ENCODE data around the gene CPB1.

CPB1 gene

DNA sequence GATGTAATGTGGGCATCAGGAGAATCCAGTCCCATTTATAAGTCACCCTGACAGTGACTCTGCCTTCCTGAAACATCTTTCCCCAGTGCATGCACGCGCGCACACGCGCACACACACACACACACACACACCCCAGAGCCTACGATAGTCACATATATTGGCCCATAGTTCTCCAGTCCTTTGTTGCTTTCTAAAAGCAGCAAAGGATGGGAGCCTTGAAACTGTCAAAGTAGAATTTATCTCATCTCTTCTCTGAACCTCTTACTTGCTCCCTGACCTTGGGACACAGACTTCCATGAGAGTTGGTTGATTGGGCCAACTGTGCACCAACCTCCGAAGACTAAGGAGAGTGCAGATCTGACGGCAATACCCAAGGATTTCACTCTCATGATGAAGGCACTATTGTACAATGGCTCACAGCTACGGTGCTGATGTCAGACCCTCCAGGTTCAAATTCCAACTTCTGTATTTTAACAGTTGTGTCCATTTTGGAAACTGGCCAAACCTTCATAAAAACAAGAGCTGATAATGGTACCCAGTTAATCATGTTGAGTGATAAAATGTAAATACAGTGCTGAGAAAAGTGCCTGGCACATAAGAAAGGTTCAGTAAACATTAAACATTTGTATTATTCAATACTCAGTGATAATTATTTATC is 45.8 kb downstream of the CPB1 start:
- ATAC-seq (replicated peaks; ENCODE audit: extremely low read depth, poor library complexity, severe bottlenecking) (no peak), DNase-seq (ENCODE audit: low spot score in 2 of 2) (no peak)
- no peak overlapping the region for H3K27ac Mint-ChIP-seq (ENCODE audit: low read depth)
- H3K4me1 Mint-ChIP-seq: no peaks in the 10 kb centered on the region
- no peak overlapping the region for H3K4me3 Mint-ChIP-seq
- H3K9me3 Mint-ChIP-seq: no peaks in the 10 kb centered on the region
- no peaks in the 10 kb centered on the region for H3K36me3 Mint-ChIP-seq (ENCODE audit: insufficient read depth)
- peaks cover 25% of the 10 kb centered on the region for H3K27me3 Mint-ChIP-seq

DNA sequence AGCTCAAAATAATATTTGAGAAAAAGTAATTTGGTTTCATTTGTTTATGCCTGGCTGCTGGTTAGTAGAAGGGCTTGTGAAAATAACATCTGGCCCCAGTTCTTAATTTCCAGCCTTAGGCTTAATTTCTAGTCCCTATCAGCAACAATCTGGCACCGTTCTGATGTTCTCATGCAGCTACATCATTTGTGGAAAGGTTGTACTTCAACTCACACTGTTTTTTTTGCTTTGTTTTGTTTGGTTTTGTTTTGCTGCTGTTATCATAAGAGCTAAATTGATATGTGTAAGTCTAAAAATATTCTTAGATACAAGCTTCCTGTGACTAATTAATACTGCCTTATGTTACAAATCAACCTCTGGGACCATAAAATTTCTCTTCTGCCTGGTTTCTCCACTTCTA is 46.4 kb downstream of the CPB1 start:
- Mint-ChIP-seq H3K27me3 (peaks cover 26% of the 10 kb centered on the region), H3K9me3 (no peaks in the 10 kb centered on the region), H3K36me3 (ENCODE audit: insufficient read depth) (no peaks in the 10 kb centered on the region), H3K27ac (ENCODE audit: low read depth) (no peak overlapping the region), H3K4me3 (no peak overlapping the region), H3K4me1 (no peaks in the 10 kb centered on the region)
- ATAC-seq (replicated peaks; ENCODE audit: extremely low read depth, poor library complexity, severe bottlenecking) (no peak), DNase-seq (ENCODE audit: low spot score in 2 of 2) (no peak)

DNA sequence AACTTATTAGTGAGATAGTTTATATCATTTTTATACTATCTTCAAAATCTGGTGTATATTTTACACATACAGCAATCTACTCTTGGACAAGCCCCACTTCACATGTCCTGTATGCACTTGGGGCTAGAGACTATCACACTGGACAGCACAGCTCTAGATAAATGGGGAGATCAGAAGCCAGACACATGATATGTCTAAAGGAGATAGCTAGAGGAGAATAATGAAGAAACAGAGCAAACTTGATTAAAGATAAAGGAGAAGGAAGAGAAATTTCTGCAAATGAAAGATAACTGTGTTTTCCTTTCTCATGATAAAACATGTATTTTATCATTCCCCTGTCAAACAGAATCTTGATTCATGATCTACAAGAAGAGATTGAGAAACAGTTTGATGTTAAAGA is 50.5 kb downstream of the CPB1 start:
- Mint-ChIP-seq H3K4me1 (no peaks in the 10 kb centered on the region), H3K9me3 (no peaks in the 10 kb centered on the region), H3K4me3 (no peak overlapping the region)

DNA sequence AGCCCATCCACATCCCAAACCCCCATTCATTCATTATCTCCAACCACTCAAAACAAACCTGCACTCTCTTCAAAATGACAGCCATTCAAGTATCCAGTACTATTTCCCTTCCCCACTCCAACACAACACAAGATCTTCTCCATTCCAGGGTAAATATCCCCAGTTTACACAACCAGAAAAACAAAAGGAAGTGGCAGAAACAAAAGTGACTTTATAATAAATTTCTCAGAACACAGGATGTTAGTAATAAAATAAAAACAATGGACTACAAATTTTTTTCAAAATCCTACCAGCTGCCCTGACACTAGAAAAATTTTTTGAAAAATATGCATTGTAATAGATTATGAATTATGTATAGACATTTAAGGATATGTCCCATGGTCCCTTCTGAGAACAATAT is 51.6 kb downstream of the CPB1 start:
- ATAC-seq (replicated peaks; ENCODE audit: extremely low read depth, poor library complexity, severe bottlenecking) (no peak), DNase-seq (ENCODE audit: low spot score in 2 of 2) (no peak)
- Mint-ChIP-seq H3K4me3 (no peak overlapping the region), H3K36me3 (ENCODE audit: insufficient read depth) (no peaks in the 10 kb centered on the region), H3K27me3 (peaks cover 37% of the 10 kb centered on the region), H3K9me3 (no peaks in the 10 kb centered on the region), H3K4me1 (no peaks in the 10 kb centered on the region), H3K27ac (ENCODE audit: low read depth) (no peak overlapping the region)

More for the DNA sequence above, 50.5 kb downstream of the CPB1 start:
- no peak for ATAC-seq (replicated peaks; ENCODE audit: extremely low read depth, poor library complexity, severe bottlenecking)
- Mint-ChIP-seq H3K27ac (ENCODE audit: low read depth) (no peak overlapping the region), H3K36me3 (ENCODE audit: insufficient read depth) (no peaks in the 10 kb centered on the region), H3K27me3 (peaks cover 31% of the 10 kb centered on the region)
- no peak for DNase-seq (ENCODE audit: low spot score in 2 of 2)

DNA sequence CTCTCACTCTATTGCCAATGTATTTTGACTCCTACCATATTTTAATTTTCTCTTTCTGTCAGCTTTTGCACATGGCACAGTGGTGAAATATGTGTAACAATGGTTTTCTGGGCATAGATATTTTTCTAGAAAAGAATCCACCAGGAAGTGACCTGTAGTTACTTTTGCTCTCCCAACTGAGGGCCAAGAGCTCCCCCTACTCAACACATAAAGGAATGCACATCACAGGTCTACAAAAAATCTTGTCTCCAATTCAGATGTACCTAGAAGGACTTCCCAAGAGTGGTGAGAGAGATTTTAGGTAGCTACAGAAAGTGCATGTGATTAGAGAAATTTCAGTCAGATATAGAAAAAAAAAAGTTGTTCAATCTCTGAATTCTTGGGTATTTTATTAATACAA is 53.1 kb downstream of the CPB1 start:
- H3K4me3 Mint-ChIP-seq: no peak overlapping the region
- DNase-seq (ENCODE audit: low spot score in 2 of 2): no peak
- no peaks in the 10 kb centered on the region for H3K36me3 Mint-ChIP-seq (ENCODE audit: insufficient read depth)
- H3K4me1 Mint-ChIP-seq: no peaks in the 10 kb centered on the region
- ATAC-seq (replicated peaks; ENCODE audit: extremely low read depth, poor library complexity, severe bottlenecking): no peak
- H3K27me3 Mint-ChIP-seq: peaks cover 32% of the 10 kb centered on the region
- H3K27ac Mint-ChIP-seq (ENCODE audit: low read depth): no peak overlapping the region
- H3K9me3 Mint-ChIP-seq: no peaks in the 10 kb centered on the region

DNA sequence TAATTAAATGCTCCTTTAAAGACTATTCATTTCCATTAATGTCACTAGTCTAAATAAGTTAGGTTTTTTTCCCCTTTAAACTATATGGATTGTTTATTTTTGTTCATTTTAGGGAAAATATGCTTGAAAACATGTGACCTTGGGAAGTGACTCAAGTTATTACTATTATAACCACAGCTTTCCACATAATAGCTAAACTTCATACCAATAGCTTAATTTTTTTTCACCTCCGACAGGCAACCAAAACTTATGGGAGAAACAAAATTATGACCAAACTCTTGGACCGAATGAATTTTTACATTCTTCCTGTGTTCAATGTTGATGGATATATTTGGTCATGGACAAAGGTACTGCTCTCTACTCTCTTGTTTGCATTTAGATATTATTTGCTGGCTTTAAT is 53.7 kb downstream of the CPB1 start:
- H3K4me1 Mint-ChIP-seq: no peaks in the 10 kb centered on the region
- no peak overlapping the region for H3K27ac Mint-ChIP-seq (ENCODE audit: low read depth)
- H3K36me3 Mint-ChIP-seq (ENCODE audit: insufficient read depth): no peaks in the 10 kb centered on the region
- H3K9me3 Mint-ChIP-seq: no peaks in the 10 kb centered on the region
- no peak for DNase-seq (ENCODE audit: low spot score in 2 of 2)
- H3K4me3 Mint-ChIP-seq: no peak overlapping the region
- H3K27me3 Mint-ChIP-seq: peaks cover 33% of the 10 kb centered on the region
- no peak for ATAC-seq (replicated peaks; ENCODE audit: extremely low read depth, poor library complexity, severe bottlenecking)

DNA sequence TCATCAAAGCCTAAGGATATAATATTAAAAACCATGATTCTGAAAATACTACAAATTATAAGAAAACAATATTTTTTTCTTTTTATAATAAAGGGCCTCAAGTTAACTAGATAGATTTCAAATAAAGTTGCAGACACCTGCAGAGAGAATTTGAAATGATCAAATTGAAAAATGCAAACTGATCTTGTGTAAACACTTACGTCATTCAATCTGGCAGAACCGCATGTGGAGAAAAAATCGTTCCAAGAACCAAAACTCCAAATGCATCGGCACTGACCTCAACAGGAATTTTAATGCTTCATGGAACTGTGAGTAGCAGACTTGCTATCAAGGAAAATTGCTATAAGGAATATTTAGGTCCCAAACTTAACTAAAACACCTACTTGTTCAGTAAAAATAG is 54.7 kb downstream of the CPB1 start:
- no peaks in the 10 kb centered on the region for H3K4me1 Mint-ChIP-seq
- DNase-seq (ENCODE audit: low spot score in 2 of 2): no peak
- H3K27me3 Mint-ChIP-seq: peaks cover 36% of the 10 kb centered on the region
- no peak overlapping the region for H3K4me3 Mint-ChIP-seq
- H3K9me3 Mint-ChIP-seq: no peaks in the 10 kb centered on the region
- no peak overlapping the region for H3K27ac Mint-ChIP-seq (ENCODE audit: low read depth)
- H3K36me3 Mint-ChIP-seq (ENCODE audit: insufficient read depth): no peaks in the 10 kb centered on the region
- ATAC-seq (replicated peaks; ENCODE audit: extremely low read depth, poor library complexity, severe bottlenecking): no peak

DNA sequence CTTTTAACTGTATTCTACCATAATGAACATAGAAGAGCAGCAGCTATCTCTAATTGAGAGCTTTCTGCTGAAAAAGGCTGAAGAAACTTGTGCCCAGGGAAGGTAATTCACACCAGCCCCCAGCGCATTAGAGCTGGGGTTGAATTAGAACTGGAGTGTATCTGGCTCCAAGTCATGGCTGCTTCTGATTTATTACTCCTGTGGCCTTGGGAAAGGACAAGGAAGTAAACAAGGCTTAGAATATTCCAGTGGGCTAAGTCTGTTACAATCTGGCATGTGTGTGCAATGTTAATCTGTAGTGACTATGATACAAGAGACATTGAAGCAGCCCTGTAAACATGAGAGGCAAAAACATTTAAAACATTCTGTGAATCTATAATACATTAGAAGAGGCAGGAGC is 55.6 kb downstream of the CPB1 start:
- DNase-seq (ENCODE audit: low spot score in 2 of 2): no peak
- peaks cover 43% of the 10 kb centered on the region for H3K27me3 Mint-ChIP-seq
- ATAC-seq (replicated peaks; ENCODE audit: extremely low read depth, poor library complexity, severe bottlenecking): no peak
- no peak overlapping the region for H3K27ac Mint-ChIP-seq (ENCODE audit: low read depth)
- H3K9me3 Mint-ChIP-seq: no peaks in the 10 kb centered on the region
- no peaks in the 10 kb centered on the region for H3K4me1 Mint-ChIP-seq
- H3K4me3 Mint-ChIP-seq: no peak overlapping the region
- H3K36me3 Mint-ChIP-seq (ENCODE audit: insufficient read depth): no peaks in the 10 kb centered on the region

DNA sequence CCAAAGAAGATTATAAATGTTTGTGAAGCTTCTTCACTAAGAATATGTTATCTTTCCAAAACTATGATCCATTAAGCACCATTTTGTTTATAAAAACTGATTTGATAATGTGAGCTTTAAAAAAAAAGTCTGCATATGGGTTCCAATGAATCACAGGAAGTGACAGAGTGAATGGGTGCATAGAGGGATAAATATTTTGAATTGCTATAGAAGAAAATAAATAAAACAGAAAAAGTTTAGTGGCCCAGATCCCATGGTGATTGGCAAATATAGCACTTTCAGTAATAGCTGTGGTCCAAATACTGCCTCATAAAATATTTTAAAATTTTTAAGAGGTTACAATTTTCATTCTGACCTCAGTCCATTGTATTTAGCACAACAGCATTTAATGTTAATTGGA is 56.6 kb downstream of the CPB1 start:
- H3K9me3 Mint-ChIP-seq: no peaks in the 10 kb centered on the region
- ATAC-seq (replicated peaks; ENCODE audit: extremely low read depth, poor library complexity, severe bottlenecking) (no peak), DNase-seq (ENCODE audit: low spot score in 2 of 2) (no peak)
- no peaks in the 10 kb centered on the region for H3K4me1 Mint-ChIP-seq
- H3K27me3 Mint-ChIP-seq: peaks cover 47% of the 10 kb centered on the region
- no peak overlapping the region for H3K4me3 Mint-ChIP-seq
- H3K27ac Mint-ChIP-seq (ENCODE audit: low read depth): no peak overlapping the region
- no peaks in the 10 kb centered on the region for H3K36me3 Mint-ChIP-seq (ENCODE audit: insufficient read depth)

DNA sequence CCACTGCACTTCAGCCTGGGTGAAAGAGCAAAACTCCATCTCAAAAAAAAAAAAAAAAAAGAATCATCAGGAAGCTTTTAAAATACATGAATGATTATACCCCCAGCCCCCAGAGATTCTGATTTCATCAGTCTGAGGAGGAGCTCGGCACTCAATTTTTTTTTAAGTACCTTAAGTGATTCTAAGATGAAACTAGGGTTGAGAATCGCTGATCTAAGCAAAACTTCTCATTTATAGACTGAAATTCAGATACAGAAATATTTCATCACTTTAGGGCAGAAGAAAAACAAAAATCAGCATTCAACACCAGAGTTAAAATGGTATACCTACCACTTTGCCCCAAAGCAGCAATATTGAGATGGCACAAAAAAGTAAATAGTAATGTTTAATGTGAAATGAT is 62.2 kb downstream of the CPB1 start:
- Mint-ChIP-seq H3K9me3 (no peaks in the 10 kb centered on the region), H3K27ac (ENCODE audit: low read depth) (no peak overlapping the region)
- no peak for ATAC-seq (replicated peaks; ENCODE audit: extremely low read depth, poor library complexity, severe bottlenecking)

DNA sequence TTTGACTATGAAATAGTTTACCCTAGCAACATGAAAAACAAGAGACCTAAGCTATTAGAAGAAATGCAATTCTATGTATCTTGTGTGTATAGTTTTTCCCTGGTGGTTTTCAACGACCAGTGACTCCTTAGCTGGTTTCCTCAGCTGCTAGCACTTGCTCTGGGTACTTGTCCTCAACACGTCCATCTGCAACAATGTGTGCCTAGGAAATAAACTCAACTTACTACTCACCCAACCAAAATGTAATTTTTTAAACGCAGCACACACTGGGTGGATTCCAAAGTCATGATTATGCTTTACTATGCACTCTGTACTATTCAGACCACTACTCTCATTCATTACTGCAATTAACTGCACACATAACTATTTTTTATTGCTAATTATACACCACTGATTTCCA is 68.5 kb downstream of the CPB1 start:
- DNase-seq (ENCODE audit: low spot score in 2 of 2) (no peak), ATAC-seq (replicated peaks; ENCODE audit: extremely low read depth, poor library complexity, severe bottlenecking) (no peak)
- Mint-ChIP-seq H3K27ac (ENCODE audit: low read depth) (no peak overlapping the region), H3K4me3 (no peak overlapping the region), H3K36me3 (ENCODE audit: insufficient read depth) (peaks cover 2% of the 10 kb centered on the region), H3K4me1 (no peaks in the 10 kb centered on the region), H3K27me3 (peaks cover 48% of the 10 kb centered on the region), H3K9me3 (no peaks in the 10 kb centered on the region)

More for the DNA sequence above, 62.2 kb downstream of the CPB1 start:
- peaks cover 51% of the 10 kb centered on the region for H3K27me3 Mint-ChIP-seq
- no peak overlapping the region for H3K4me3 Mint-ChIP-seq
- no peaks in the 10 kb centered on the region for H3K36me3 Mint-ChIP-seq (ENCODE audit: insufficient read depth)
- H3K4me1 Mint-ChIP-seq: no peaks in the 10 kb centered on the region
- no peak for DNase-seq (ENCODE audit: low spot score in 2 of 2)

DNA sequence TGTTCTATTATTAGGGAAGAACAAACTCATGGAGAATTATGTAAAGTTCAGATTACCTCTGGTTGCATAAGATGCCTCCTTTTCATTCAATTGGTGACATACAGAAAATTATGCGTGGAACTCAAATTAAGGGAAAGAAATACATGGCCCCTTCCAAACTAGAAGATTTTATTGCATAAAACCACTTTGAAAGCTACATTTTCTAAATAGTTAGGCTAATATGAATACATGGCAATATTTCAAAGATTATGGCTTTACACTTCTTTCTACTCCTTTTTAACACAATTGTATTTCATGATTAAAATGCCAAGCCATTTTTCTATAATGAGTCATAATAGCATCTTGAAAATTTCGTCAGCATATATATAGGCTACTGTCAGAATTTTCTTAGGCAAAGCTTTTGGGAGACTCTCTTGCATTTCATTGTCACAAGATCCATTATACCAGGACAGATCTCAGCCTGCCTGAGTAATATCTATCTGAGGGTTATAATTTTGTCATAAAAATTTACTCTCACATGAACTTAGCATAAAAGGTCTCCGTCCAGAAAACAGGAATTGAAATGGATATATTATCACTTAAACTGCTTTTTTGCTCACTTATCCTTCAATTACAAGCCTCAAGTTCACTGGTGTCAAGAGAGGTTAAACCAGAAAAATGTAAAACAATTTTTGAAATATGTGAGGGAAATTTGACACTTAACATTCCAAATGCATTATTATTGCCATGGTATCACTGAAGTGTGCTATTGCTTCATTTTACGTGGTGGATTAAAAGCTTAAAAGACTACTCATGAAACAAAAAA is 74.6 kb downstream of the CPB1 start:
- ATAC-seq (replicated peaks; ENCODE audit: extremely low read depth, poor library complexity, severe bottlenecking) (no peak), DNase-seq (ENCODE audit: low spot score in 2 of 2) (no peak)
- H3K4me1 Mint-ChIP-seq: no peaks in the 10 kb centered on the region
- no peaks in the 10 kb centered on the region for H3K36me3 Mint-ChIP-seq (ENCODE audit: insufficient read depth)
- H3K27ac Mint-ChIP-seq (ENCODE audit: low read depth): no peak overlapping the region
- peaks cover 42% of the 10 kb centered on the region for H3K27me3 Mint-ChIP-seq
- no peak overlapping the region for H3K4me3 Mint-ChIP-seq
- no peaks in the 10 kb centered on the region for H3K9me3 Mint-ChIP-seq

DNA sequence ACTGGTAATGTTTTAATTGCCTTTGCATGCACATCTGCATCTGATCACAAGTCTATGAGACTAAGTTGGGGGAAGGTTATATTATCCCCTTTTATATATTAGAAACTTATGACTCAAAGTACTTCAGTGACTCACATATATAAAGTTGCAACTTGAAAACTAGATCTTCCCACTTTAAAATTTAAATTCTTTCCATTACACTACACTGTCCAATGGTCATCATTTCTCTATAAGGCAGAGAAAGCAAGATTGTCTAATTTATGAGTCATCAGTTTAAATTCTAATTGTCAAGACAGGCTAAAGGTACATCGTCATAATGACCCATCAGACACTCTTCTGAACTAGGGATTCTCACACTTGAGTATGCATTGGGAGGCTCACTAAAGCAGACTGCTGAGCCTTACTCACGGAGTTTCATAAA is 75.4 kb downstream of the CPB1 start:
- H3K27ac Mint-ChIP-seq (ENCODE audit: low read depth): no peak overlapping the region
- no peak overlapping the region for H3K4me3 Mint-ChIP-seq
- no peak for ATAC-seq (replicated peaks; ENCODE audit: extremely low read depth, poor library complexity, severe bottlenecking)
- no peaks in the 10 kb centered on the region for H3K36me3 Mint-ChIP-seq (ENCODE audit: insufficient read depth)
- DNase-seq (ENCODE audit: low spot score in 2 of 2): no peak
- no peaks in the 10 kb centered on the region for H3K9me3 Mint-ChIP-seq
- H3K27me3 Mint-ChIP-seq: peaks cover 44% of the 10 kb centered on the region
- H3K4me1 Mint-ChIP-seq: no peaks in the 10 kb centered on the region

All from central memory CD8-positive, alpha-beta T cell (primary cell).